ENCODE measurements around the gene MESD.

GRCh38 chr15:80998251-80998650 lies 8.6 kb upstream of the MESD start:
- TF ChIP-seq EZH2 (IDR thresholded peaks at IDR 0.05; ENCODE audit: borderline replicate concordance, low read length), result no peak
- no peak for TF ChIP-seq CTCF (conservative IDR thresholded peaks at IDR 0.05 in 1 of 2, IDR thresholded peaks at IDR 0.05 in 1 of 2; ENCODE audit: extremely low read depth in 1 of 2, insufficient read depth in 1 of 2, low read depth in 1 of 2, low read length in 2 of 2)
